Body of pancreas (tissue), 4 donors: ENCODE data around the gene GALE.

ENCODE experiments used
- CTCF ChIP-seq, 7 experiments: fragments of 450-650 bp in 4 of 7; fragments of 200-600 bp in 3 of 7; sonication (generic) in 3 of 7; IDR thresholded peaks; one replicate each; pipeline ENCODE4 v1.5.1; 2016 to 2019; ENCODE audit warnings: antibody characterized with exemption in 7 of 7
- POLR2A ChIP-seq, 3 donors: fragments of 450-650 bp; IDR thresholded peaks; one replicate each; pipeline ENCODE4 v1.6.1; 2016; ENCODE audit warnings: antibody characterized with exemption in 3 of 3, mild to moderate bottlenecking in 2 of 3

GRCh38 chr1:23824711-23825075, 24.1 kb upstream of the GALE start:
- TF ChIP-seq CTCF (IDR thresholded peaks at IDR 0.05) (no peak), POLR2A (IDR thresholded peaks at IDR 0.05) (no peak)
